ENCODE data around the gene B2M.
"Not testable (repeated sequence)": the region's sequence is repeated elsewhere in the genome, so short reads cannot be mapped to it uniquely, and the experiment has no call there.

B2M gene

GRCh38 chr15:44729408-44730127 lies 18.3 kb downstream of the B2M start:
- in situ Hi-C loops (cut with HindIII; ENCODE audit: low sequenced_read_pairs): no loop called here
- DNase-seq (ENCODE audit: low read depth): no peak
- TF ChIP-seq, protein P1, sequence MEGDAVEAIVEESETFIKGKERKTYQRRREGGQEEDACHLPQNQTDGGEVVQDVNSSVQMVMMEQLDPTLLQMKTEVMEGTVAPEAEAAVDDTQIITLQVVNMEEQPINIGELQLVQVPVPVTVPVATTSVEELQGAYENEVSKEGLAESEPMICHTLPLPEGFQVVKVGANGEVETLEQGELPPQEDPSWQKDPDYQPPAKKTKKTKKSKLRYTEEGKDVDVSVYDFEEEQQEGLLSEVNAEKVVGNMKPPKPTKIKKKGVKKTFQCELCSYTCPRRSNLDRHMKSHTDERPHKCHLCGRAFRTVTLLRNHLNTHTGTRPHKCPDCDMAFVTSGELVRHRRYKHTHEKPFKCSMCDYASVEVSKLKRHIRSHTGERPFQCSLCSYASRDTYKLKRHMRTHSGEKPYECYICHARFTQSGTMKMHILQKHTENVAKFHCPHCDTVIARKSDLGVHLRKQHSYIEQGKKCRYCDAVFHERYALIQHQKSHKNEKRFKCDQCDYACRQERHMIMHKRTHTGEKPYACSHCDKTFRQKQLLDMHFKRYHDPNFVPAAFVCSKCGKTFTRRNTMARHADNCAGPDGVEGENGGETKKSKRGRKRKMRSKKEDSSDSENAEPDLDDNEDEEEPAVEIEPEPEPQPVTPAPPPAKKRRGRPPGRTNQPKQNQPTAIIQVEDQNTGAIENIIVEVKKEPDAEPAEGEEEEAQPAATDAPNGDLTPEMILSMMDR (IDR thresholded peaks at IDR 0.05; ENCODE audit: low read depth, low read length, missing control alignments): no peak
- H3K4me3 ChIP-seq (ENCODE audit: low read depth, low read length): peak overlapping the region; percentile 92

GRCh38 chr15:44734839-44735481 lies 23.6 kb downstream of the B2M start:
- TF ChIP-seq, protein P1 (IDR thresholded peaks at IDR 0.05; ENCODE audit: low read depth, low read length, missing control alignments): no peak
- in situ Hi-C loops (cut with HindIII; ENCODE audit: low sequenced_read_pairs): no loop called here
- no peak overlapping the region for H3K4me3 ChIP-seq (ENCODE audit: low read depth, low read length)
- no peak for DNase-seq (ENCODE audit: low read depth)

GRCh38 chr15:44735482-44736180 lies 24.3 kb downstream of the B2M start:
- H3K4me3 ChIP-seq (ENCODE audit: low read depth, low read length): no peak overlapping the region
- DNase-seq (ENCODE audit: low read depth): no peak
- TF ChIP-seq, protein P1 (IDR thresholded peaks at IDR 0.05; ENCODE audit: low read depth, low read length, missing control alignments): no peak
- in situ Hi-C loops (cut with HindIII; ENCODE audit: low sequenced_read_pairs): no loop called here

GRCh38 chr15:44736181-44736765 lies 25.0 kb downstream of the B2M start, which contains the start of gene TRIM69:
TRIM69 (plus strand) TSS chr15:44736528; CDS start chr15:44736705, 177 bp downstream.
- H3K4me3 ChIP-seq (ENCODE audit: low read depth, low read length): no peak within 1 kb of the TSS
- no peak for DNase-seq (ENCODE audit: low read depth)
- in situ Hi-C loops (cut with HindIII; ENCODE audit: low sequenced_read_pairs): no loop called here
- TF ChIP-seq, protein P1 (IDR thresholded peaks at IDR 0.05; ENCODE audit: low read depth, low read length, missing control alignments): no peak

DNA sequence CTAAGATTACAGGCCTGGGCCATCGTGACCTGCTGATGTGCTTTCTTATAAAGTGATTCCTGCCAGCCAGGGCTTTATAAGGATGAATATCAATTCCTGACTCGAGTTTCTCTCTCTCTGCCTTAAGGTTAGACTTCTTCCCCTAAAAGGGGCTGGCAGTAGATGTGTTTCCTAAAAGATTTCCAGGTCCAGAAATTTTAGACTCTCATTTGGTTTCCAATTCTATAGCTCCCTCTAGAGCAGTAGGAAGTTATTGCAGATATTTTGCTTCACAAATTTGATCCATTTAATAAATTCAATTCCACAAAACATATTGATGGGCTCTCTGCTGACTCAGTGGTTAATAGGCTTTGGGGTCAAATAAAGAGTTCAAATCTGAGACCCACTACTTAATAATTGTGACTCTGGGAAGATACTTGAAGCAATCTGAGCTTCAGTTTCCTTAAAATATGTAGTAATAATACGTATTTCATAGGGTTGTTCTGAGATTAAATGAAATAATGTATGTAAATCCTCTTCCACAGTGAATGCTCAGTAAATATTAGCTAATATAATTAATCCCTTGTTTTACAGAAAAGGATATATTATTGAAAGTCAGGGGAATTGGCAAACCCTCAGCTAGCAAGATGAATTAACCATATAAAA lies 27.1 kb downstream of the B2M start:
- H3K4me3 ChIP-seq (ENCODE audit: low read depth, low read length): no peak overlapping the region
- peak; percentile 57 for DNase-seq (ENCODE audit: low read depth)
- TF ChIP-seq, protein P1 (IDR thresholded peaks at IDR 0.05; ENCODE audit: low read depth, low read length, missing control alignments): peak; percentile 61
- in situ Hi-C loops (cut with HindIII; ENCODE audit: low sequenced_read_pairs): no loop called here

GRCh38 chr15:44739222-44739847 lies 28.0 kb downstream of the B2M start:
- H3K4me3 ChIP-seq (ENCODE audit: low read depth, low read length); DNase-seq (ENCODE audit: low read depth); in situ Hi-C loops (cut with HindIII; ENCODE audit: low sequenced_read_pairs): not testable (repeated sequence)

GRCh38 chr15:44743454-44743853 lies 32.1 kb downstream of the B2M start:
- in situ Hi-C loops (cut with HindIII; ENCODE audit: low sequenced_read_pairs); DNase-seq (ENCODE audit: low read depth); H3K4me3 ChIP-seq (ENCODE audit: low read depth, low read length): not testable (repeated sequence)
